ENCODE measurements around the gene NDUFC2.

The NDUFC2 gene

DNA sequence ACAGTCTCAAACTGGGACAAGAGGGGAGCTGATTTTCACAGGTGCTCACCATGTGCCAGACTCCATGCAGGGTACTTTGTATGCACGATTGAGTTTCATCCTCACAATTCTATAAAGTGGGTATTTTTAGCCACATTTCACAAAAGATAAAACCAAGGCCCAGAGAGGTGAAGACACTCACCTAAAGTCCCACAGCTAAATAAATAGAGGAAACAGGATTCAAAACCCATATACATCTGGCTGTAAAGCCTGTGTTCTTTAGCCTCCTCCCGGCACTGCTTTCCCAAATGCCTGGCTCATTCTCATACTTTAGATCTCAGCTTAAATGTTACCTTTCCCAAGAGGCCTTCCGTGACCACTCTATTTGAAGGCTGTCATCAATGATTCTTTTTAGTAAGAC is 43.3 kb downstream of the NDUFC2 start:
- Histone ChIP-seq H3K4me1 (ENCODE audit: low read length) (peaks cover 4% of the 10 kb centered on the region; the same call in 1 of the 2 replicates), H3K36me3 (replicated peaks; ENCODE audit: low read depth, low read length) (no peaks in the 10 kb centered on the region), H2AFZ (ENCODE audit: low read depth, low read length) (no peak overlapping the region), H3K27ac (ENCODE audit: low read length) (no peak overlapping the region), H3K4me2 (ENCODE audit: low read length) (no peak overlapping the region), H3K9ac (ENCODE audit: low read length) (no peak overlapping the region), H3K4me3 (ENCODE audit: low read length) (no peak overlapping the region), H4K20me1 (ENCODE audit: insufficient read depth, low read length) (no peaks in the 10 kb centered on the region), H3K79me2 (ENCODE audit: low read length) (no peaks in the 10 kb centered on the region), H3K9me3 (ENCODE audit: insufficient read depth, low read length) (no peaks in the 10 kb centered on the region), H3K27me3 (ENCODE audit: low read depth, low read length) (no peaks in the 10 kb centered on the region)
- TF ChIP-seq, protein P1, sequence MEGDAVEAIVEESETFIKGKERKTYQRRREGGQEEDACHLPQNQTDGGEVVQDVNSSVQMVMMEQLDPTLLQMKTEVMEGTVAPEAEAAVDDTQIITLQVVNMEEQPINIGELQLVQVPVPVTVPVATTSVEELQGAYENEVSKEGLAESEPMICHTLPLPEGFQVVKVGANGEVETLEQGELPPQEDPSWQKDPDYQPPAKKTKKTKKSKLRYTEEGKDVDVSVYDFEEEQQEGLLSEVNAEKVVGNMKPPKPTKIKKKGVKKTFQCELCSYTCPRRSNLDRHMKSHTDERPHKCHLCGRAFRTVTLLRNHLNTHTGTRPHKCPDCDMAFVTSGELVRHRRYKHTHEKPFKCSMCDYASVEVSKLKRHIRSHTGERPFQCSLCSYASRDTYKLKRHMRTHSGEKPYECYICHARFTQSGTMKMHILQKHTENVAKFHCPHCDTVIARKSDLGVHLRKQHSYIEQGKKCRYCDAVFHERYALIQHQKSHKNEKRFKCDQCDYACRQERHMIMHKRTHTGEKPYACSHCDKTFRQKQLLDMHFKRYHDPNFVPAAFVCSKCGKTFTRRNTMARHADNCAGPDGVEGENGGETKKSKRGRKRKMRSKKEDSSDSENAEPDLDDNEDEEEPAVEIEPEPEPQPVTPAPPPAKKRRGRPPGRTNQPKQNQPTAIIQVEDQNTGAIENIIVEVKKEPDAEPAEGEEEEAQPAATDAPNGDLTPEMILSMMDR (IDR thresholded peaks at IDR 0.05; ENCODE audit: low read depth, low read length), result no peak
- TF ChIP-seq EZH2phosphoT487 (IDR thresholded peaks at IDR 0.05; ENCODE audit: low read depth), result no peak

DNA sequence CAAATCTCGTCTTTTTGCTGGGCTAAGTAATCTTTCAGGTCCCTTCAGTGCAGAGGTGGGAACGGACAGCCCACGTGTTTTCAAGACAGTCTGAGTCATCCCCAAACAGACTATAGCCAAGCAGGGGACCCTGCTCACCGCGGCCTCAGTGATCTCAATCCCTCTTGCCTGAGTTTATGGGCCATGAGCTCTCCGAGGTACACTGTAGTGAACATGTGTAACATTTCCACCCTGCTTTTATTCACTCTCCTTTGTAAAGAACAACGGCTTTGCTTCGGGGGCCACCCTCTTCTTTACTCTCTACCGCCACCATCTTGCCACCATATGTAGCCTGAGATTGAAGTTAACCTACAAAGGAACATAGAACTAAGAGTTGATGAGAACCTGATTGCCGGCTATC is 45.0 kb downstream of the NDUFC2 start:
- Histone ChIP-seq H3K79me2 (ENCODE audit: low read length) (no peaks in the 10 kb centered on the region), H3K9me3 (ENCODE audit: insufficient read depth, low read length) (no peaks in the 10 kb centered on the region), H3K9ac (ENCODE audit: low read length) (no peak overlapping the region), H3K4me1 (ENCODE audit: low read length) (no peaks in the 10 kb centered on the region), H4K20me1 (ENCODE audit: insufficient read depth, low read length) (no peaks in the 10 kb centered on the region), H3K4me2 (ENCODE audit: low read length) (no peak overlapping the region), H2AFZ (ENCODE audit: low read depth, low read length) (no peak overlapping the region), H3K36me3 (replicated peaks; ENCODE audit: low read depth, low read length) (no peaks in the 10 kb centered on the region), H3K27ac (ENCODE audit: low read length) (no peak overlapping the region), H3K27me3 (ENCODE audit: low read depth, low read length) (no peaks in the 10 kb centered on the region), H3K4me3 (ENCODE audit: low read length) (no peak overlapping the region)
- TF ChIP-seq, protein P1 (IDR thresholded peaks at IDR 0.05; ENCODE audit: low read depth, low read length), result 0 out of 2 replicates have a peak, but pooled peaks have one; percentile 6
- no peak for TF ChIP-seq EZH2phosphoT487 (IDR thresholded peaks at IDR 0.05; ENCODE audit: low read depth)

DNA sequence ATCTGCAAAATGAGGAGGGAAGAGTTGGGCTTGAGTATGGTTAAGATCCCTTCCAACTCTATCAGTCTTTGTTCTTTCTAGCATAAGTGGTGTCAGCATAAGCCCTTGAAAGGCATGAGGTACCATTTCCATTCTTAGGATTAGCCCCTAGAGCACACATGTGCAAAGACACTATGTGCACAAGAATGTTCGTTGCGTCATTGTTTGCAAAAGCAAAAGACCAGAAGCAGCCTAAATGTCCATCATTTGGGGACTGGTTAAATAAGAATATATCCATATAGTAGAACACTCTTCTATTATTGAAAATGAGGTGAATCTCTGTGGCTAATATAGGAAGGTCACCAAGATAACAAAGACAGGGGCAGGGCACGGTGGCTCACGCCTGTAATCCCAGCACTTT is 46.6 kb downstream of the NDUFC2 start:
- no peaks in the 10 kb centered on the region for H3K36me3 ChIP-seq (replicated peaks; ENCODE audit: low read depth, low read length)
- H3K27ac ChIP-seq (ENCODE audit: low read length), result no peak overlapping the region
- no peak overlapping the region for H3K4me2 ChIP-seq (ENCODE audit: low read length)
- H3K79me2 ChIP-seq (ENCODE audit: low read length), result no peaks in the 10 kb centered on the region
- no peak overlapping the region for H3K4me3 ChIP-seq (ENCODE audit: low read length)
- TF ChIP-seq, protein P1 (IDR thresholded peaks at IDR 0.05; ENCODE audit: low read depth, low read length), result no peak
- TF ChIP-seq EZH2phosphoT487 (IDR thresholded peaks at IDR 0.05; ENCODE audit: low read depth), result no peak
- no peak overlapping the region for H3K9ac ChIP-seq (ENCODE audit: low read length)
- no peaks in the 10 kb centered on the region for H3K9me3 ChIP-seq (ENCODE audit: insufficient read depth, low read length)
- no peaks in the 10 kb centered on the region for H4K20me1 ChIP-seq (ENCODE audit: insufficient read depth, low read length)
- no peak overlapping the region for H2AFZ ChIP-seq (ENCODE audit: low read depth, low read length)
- no peaks in the 10 kb centered on the region for H3K27me3 ChIP-seq (ENCODE audit: low read depth, low read length)
- no peaks in the 10 kb centered on the region for H3K4me1 ChIP-seq (ENCODE audit: low read length)

DNA sequence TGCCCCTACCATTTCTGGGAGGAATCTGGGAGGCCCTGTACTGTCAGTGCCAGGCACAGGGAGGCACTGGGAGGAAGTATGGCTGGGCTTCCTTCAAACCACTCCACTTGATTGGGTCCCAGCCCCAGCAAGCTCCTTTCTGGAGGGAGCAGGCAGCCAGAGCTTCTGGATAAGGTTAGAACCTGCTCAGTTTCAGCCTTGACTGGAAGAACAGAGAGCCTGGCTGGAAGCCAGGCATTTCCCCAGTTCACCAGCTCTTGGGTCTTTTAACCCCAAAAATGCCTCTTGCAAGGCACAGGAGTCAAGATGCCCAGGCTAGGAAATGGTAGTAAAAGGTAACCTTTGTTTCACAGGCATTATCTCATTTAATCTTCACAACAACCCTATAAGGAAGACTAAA is 47.6 kb downstream of the NDUFC2 start:
- TF ChIP-seq, protein P1 (IDR thresholded peaks at IDR 0.05; ENCODE audit: low read depth, low read length), result no peak
- Histone ChIP-seq H3K79me2 (ENCODE audit: low read length) (no peaks in the 10 kb centered on the region), H3K4me1 (ENCODE audit: low read length) (no peaks in the 10 kb centered on the region), H3K27ac (ENCODE audit: low read length) (no peak overlapping the region), H2AFZ (ENCODE audit: low read depth, low read length) (peak overlapping the region; percentile 29; the same call in 1 of the 2 replicates), H3K4me3 (ENCODE audit: low read length) (no peak overlapping the region), H3K36me3 (replicated peaks; ENCODE audit: low read depth, low read length) (no peaks in the 10 kb centered on the region), H3K27me3 (ENCODE audit: low read depth, low read length) (no peaks in the 10 kb centered on the region), H4K20me1 (ENCODE audit: insufficient read depth, low read length) (no peaks in the 10 kb centered on the region), H3K4me2 (ENCODE audit: low read length) (no peak overlapping the region), H3K9me3 (ENCODE audit: insufficient read depth, low read length) (no peaks in the 10 kb centered on the region), H3K9ac (ENCODE audit: low read length) (no peak overlapping the region)

All from OCI-LY3 (cell line).